AG10803 (cell line): ENCODE results near the gene SEC14L3.

Experiments
- DNase-seq: peaks from one replicate; pipeline ENCODE4 v3.0.0; 2010; ENCODE audit warnings: low read depth
- H3K4me3 ChIP-seq: 2 replicates; pipeline ENCODE4 v1.5.1; 2011; ENCODE audit warnings: mild to moderate bottlenecking, low read length, control low read depth
- TF ChIP-seq, protein P1 (sequence below): conservative IDR thresholded peaks from 2 replicates; pipeline ENCODE4 v1.5.1; 2011; ENCODE audit warnings: mild to moderate bottlenecking, low read length, control low read depth, inconsistent platforms

Gene SEC14L3

GRCh38 chr22:30434843-30435242 is 37.0 kb downstream of the SEC14L3 start:
- no peak overlapping the region for H3K4me3 ChIP-seq
- TF ChIP-seq, protein P1, sequence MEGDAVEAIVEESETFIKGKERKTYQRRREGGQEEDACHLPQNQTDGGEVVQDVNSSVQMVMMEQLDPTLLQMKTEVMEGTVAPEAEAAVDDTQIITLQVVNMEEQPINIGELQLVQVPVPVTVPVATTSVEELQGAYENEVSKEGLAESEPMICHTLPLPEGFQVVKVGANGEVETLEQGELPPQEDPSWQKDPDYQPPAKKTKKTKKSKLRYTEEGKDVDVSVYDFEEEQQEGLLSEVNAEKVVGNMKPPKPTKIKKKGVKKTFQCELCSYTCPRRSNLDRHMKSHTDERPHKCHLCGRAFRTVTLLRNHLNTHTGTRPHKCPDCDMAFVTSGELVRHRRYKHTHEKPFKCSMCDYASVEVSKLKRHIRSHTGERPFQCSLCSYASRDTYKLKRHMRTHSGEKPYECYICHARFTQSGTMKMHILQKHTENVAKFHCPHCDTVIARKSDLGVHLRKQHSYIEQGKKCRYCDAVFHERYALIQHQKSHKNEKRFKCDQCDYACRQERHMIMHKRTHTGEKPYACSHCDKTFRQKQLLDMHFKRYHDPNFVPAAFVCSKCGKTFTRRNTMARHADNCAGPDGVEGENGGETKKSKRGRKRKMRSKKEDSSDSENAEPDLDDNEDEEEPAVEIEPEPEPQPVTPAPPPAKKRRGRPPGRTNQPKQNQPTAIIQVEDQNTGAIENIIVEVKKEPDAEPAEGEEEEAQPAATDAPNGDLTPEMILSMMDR: no peak
- no peak for DNase-seq

DNA sequence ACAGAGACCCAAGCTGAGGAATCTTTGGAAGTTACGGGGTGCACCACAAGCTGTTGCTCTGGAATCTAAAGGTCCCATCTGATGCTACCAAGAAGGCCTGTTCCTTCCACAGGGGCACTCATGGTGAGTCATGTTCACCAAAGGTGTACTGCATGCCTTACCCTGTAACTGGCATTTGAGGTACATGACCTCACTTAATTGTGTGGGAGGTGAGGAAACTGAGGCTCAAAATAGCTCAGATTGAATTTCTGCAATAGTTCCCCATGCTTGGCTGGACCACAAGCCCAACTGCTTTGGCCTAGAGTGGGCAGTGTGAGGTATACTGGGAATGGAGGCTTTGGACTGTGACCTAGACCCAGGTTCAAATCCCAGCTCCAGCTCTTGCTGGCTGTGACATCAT is 38.0 kb downstream of the SEC14L3 start:
- DNase-seq: no peak
- TF ChIP-seq, protein P1: no peak
- H3K4me3 ChIP-seq: no peak overlapping the region

- no peak overlapping the region for H3K4me3 ChIP-seq
- TF ChIP-seq, protein P1: no peak
- no peak for DNase-seq
These were observed 38.6 kb downstream of the SEC14L3 start for GRCh38 chr22:30433227-30433626.

GRCh38 chr22:30432520-30432919 is 39.3 kb downstream of the SEC14L3 start:
- DNase-seq: no peak
- no peak overlapping the region for H3K4me3 ChIP-seq

GRCh38 chr22:30432096-30432495 is 39.7 kb downstream of the SEC14L3 start:
- DNase-seq: no peak
- TF ChIP-seq, protein P1: no peak
- H3K4me3 ChIP-seq: no peak overlapping the region

More at GRCh38 chr22:30432520-30432919, 39.3 kb downstream of the SEC14L3 start:
- TF ChIP-seq, protein P1: no peak

GRCh38 chr22:30430933-30431332 is 40.9 kb downstream of the SEC14L3 start:
- H3K4me3 ChIP-seq: no peak overlapping the region
- TF ChIP-seq, protein P1: no peak
- no peak for DNase-seq

- H3K4me3 ChIP-seq: no peak overlapping the region
- TF ChIP-seq, protein P1: no peak
- DNase-seq: no peak
These were observed 41.9 kb downstream of the SEC14L3 start for GRCh38 chr22:30429887-30430286.
